NOMO-1 treated with DMSO at 0.1 percent for 48 hours (cell line): Measurements from ENCODE around the gene TP53I11.

Experiments used
- DNase-seq: peaks from one replicate; lab custom pipeline; 2025; ENCODE audit not compliant: unreplicated experiment; lab: John Stamatoyannopoulos, UW

Gene TP53I11

GRCh38 chr11:44978961-44979331 lies 28.3 kb upstream of the TP53I11 start:
- no peak for DNase-seq

GRCh38 chr11:44978274-44978960 lies 27.7 kb upstream of the TP53I11 start:
- no peak for DNase-seq

- DNase-seq = peak; percentile 23
Measured at GRCh38 chr11:44977493-44977984, 26.9 kb upstream of the TP53I11 start.

- DNase-seq = no peak
Measured at GRCh38 chr11:44976576-44976975, 25.9 kb upstream of the TP53I11 start.

- DNase-seq = no peak
Measured at GRCh38 chr11:44974402-44975000, 23.8 kb upstream of the TP53I11 start.

GRCh38 chr11:44973632-44974401 lies 23.1 kb upstream of the TP53I11 start:
- no peak for DNase-seq

- DNase-seq = no peak
Measured at GRCh38 chr11:44972746-44973435, 22.2 kb upstream of the TP53I11 start.

- DNase-seq = no peak
Measured at GRCh38 chr11:44971185-44971584, 20.5 kb upstream of the TP53I11 start.

- peak; percentile 90 for DNase-seq
Measured at GRCh38 chr11:44970293-44970692, 19.6 kb upstream of the TP53I11 start.

- DNase-seq = no peak
Measured at GRCh38 chr11:44969651-44970252, 19.1 kb upstream of the TP53I11 start.

GRCh38 chr11:44968510-44968909 lies 17.8 kb upstream of the TP53I11 start:
- no peak for DNase-seq

GRCh38 chr11:44967930-44968496 lies 17.3 kb upstream of the TP53I11 start:
- DNase-seq = no peak

- no peak for DNase-seq
Measured at GRCh38 chr11:44966694-44967093, 16.0 kb upstream of the TP53I11 start.

GRCh38 chr11:44964526-44965209 lies 14.0 kb upstream of the TP53I11 start:
- DNase-seq = no peak

GRCh38 chr11:44963948-44964347 lies 13.3 kb upstream of the TP53I11 start:
- no peak for DNase-seq

- DNase-seq = no peak
Measured at GRCh38 chr11:44963136-44963535, 12.5 kb upstream of the TP53I11 start.

GRCh38 chr11:44962464-44962863 lies 11.8 kb upstream of the TP53I11 start:
- DNase-seq = no peak

- no peak for DNase-seq
Measured at GRCh38 chr11:44960200-44960845, 9.6 kb upstream of the TP53I11 start.

- no peak for DNase-seq
Measured at GRCh38 chr11:44959064-44959463, 8.4 kb upstream of the TP53I11 start.
